Naive thymus-derived CD8-positive, alpha-beta T cell (primary cell): ENCODE results near the gene TNFRSF4. TPM values are rescaled to one million over a fixed set of nuclear protein-coding genes. Genes with fewer than 3 reads are reported as not detected.
"Not testable (repeated sequence)": the region's sequence is repeated elsewhere in the genome, so short reads cannot be mapped to it uniquely, and the experiment has no call there.

Experiments
- ATAC-seq, 2 donors: fragments of 150-1000 bp; cut with Tn5 transposase in 1 of 2; sonication (Bioruptor Pico), chemical (Tn5 transposase) in 1 of 2; 1 replicate in 1 of 2; 2 replicates in 1 of 2; pipeline ENCODE4 v1.10.0; 2021; ENCODE audit warnings: mild to moderate bottlenecking in 2 of 2, moderate library complexity in 2 of 2
- POLR2A ChIA-PET: fragments of 350-600 bp; sonication (Branson Sonifier 250); formaldehyde crosslinking; loops from one replicate; lab custom pipeline; 2021; ENCODE audit warnings: antibody characterized with exemption; lab: Charles Lee
- DNase-seq, 10 donors: peaks; one replicate each; pipeline versions ENCODE4 v3.0.0 to v3.0.0-alpha.2; 2020 to 2022
- H3K27ac Mint-ChIP-seq, 10 donors: one replicate each; pipeline ENCODE4 v1.8.0; 2020 to 2022; ENCODE audit warnings: mild to moderate bottlenecking in 10 of 10, mixed read lengths in 10 of 10, moderate library complexity in 4 of 10, inconsistent platforms in 1 of 10
- H3K27me3 Mint-ChIP-seq, 5 donors: one replicate each; pipeline ENCODE4 v1.8.0; 2021 to 2022; ENCODE audit warnings: mixed read lengths in 5 of 5
- H3K36me3 Mint-ChIP-seq, 3 donors: one replicate each; pipeline ENCODE4 v1.8.0; 2020 to 2022; ENCODE audit warnings: mixed read lengths in 3 of 3, mild to moderate bottlenecking in 2 of 3, inconsistent platforms in 1 of 3
- H3K4me1 Mint-ChIP-seq, 4 donors: one replicate each; pipeline ENCODE4 v1.8.0; 2021 to 2022; ENCODE audit warnings: mixed read lengths in 4 of 4
- H3K4me3 Mint-ChIP-seq, 10 donors: one replicate each; pipeline ENCODE4 v1.8.0; 2020 to 2022; ENCODE audit warnings: mild to moderate bottlenecking in 10 of 10, mixed read lengths in 10 of 10, moderate library complexity in 6 of 10, inconsistent platforms in 1 of 10
- H3K9me3 Mint-ChIP-seq, 9 donors: one replicate each; pipeline ENCODE4 v1.8.0; 2020 to 2022; ENCODE audit warnings: mixed read lengths in 9 of 9, mild to moderate bottlenecking in 3 of 9, inconsistent platforms in 1 of 9, moderate library complexity in 1 of 9
- polyA plus RNA-seq, 3 donors: library from polyadenylated mRNA; unstranded; fragments of 300-500 nt; fragmentation: Illumina TruSeq; gene quantifications; one replicate each; pipeline ENCODE4 v1.2.3, GENCODE V29; 2021
- total RNA-seq, 8 experiments: library from RNA in 2 of 8; stranded (reverse) in 2 of 8; gene quantifications; one replicate each; pipeline ENCODE4 v1.2.3 and lab custom pipeline; 2021 to 2026

TNFRSF4 gene
- total and polyA plus RNA-seq, 5 experiments from 2014 or later = 0.30 to 0.73 (median 0.44) TPM

DNA sequence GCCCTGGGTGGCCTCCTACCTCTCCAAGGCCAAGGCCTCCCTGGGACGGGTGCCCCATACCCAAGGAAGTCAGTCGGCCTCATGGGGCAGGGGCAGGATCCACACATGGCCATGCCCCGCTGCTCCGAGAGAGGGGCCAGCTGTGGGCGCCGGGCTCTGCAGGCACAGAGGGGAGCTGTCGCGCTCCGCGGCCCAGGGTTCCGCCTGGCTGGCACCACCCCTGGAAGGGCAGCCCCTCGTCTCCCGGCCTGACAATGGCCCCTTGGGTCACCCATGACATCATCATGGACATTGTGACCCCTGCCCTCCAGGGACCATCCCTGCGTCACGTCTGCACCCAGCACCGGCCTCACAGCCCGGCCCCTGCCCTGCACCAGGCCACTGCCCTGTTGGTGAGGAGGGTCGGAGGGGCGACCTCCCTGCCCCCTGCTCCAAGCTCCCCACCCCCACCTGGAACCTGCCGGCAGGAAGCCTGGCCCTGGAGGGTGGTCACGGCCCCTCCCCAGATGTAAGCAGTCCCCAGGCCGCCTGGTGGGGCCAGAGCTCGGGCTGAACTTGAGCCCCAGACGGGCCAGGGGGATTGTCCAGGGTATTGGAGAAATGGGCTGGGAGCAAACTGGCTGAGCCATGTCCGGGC is 34.5 kb downstream of the TNFRSF4 start:
- Mint-ChIP-seq H3K4me3 (no peak overlapping the region), H3K9me3 (no peaks in the 10 kb centered on the region), H3K27ac (peak overlapping the region in 1 of 10 donors; percentile 49), H3K4me1 (peaks cover 7 to 17% (median 13%) of the 10 kb centered on the region in 4 donors), H3K36me3 (no peaks in the 10 kb centered on the region), H3K27me3 (peaks cover 0 to 12% (median 4%) of the 10 kb centered on the region in 5 donors)
- POLR2A ChIA-PET = no interaction called here
- peak in 2 of 10 donors; percentile 4 to 62 for DNase-seq
- no peak for ATAC-seq

DNA sequence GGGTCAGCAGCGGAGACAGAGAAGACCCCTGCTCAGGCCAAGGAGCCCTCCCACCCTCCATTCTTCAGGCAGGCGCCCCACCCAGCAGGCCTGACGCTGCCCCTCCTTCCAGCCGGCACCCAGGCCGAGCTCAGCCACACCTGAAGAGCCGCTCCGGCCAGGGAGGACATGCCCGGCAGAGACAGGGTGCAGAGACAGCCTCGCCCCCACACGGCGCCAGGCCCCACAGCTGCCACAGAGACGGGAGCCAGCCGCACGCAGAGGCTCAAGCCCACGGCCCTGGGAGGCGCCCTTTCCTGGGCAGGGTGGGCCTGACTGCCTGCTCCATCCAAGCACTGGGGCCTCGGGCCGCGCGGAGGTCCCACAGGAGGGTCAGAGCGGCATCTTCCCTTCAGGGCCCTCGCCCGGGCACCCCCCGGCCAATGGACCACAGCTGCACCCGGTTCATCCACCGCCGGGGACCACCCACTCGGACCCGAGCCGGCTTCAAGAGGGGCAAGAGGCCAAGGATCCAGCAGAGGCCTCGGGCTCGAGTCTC is 35.1 kb downstream of the TNFRSF4 start:
- Mint-ChIP-seq H3K9me3 (no peaks in the 10 kb centered on the region), H3K4me1 (peaks cover 7 to 20% (median 15%) of the 10 kb centered on the region in 4 donors), H3K27ac (no peak overlapping the region), H3K4me3 (no peak overlapping the region), H3K27me3 (peaks cover 0 to 12% (median 4%) of the 10 kb centered on the region in 5 donors), H3K36me3 (no peaks in the 10 kb centered on the region)
- ATAC-seq (no peak), DNase-seq (peak in 2 of 10 donors; percentile 6 to 50)
- POLR2A ChIA-PET = no interaction called here

- ATAC-seq = no peak
- Mint-ChIP-seq H3K27me3 (peaks cover 0 to 10% (median 4%) of the 10 kb centered on the region in 5 donors), H3K36me3 (no peaks in the 10 kb centered on the region), H3K4me1 (peaks cover 7 to 25% (median 13%) of the 10 kb centered on the region in 4 donors), H3K9me3 (no peaks in the 10 kb centered on the region), H3K27ac (no peak overlapping the region), H3K4me3 (no peak overlapping the region)
- POLR2A ChIA-PET = no interaction called here
- peak in 1 of 10 donors; percentile 55 for DNase-seq
Observed at GRCh38 chr1:1177452-1178206, 36.3 kb downstream of the TNFRSF4 start.

DNA sequence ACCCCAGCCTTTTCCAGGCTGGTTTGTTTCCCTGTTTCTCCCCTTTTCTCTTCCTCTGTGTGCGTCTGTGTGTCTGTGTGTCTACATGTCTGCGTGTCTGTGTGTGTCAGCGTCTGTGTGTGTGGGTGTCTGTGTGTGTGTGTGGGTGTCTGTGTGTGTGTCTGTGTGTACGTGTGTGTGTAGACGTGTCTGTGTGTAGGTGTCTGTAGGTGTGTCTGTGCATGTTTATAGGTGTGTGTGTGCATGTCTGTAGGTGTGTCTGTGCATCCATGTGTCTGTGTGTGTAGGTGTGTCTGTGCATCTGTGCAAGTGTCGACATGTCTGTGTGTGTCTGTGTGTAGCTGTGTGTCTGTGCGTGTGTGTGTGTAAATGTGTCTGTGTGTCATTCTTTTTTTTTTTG is 37.0 kb downstream of the TNFRSF4 start:
- Mint-ChIP-seq H3K27ac (peak overlapping the region in 4 of 10 donors; percentile 8 to 69 (median 30)), H3K4me3 (no peak overlapping the region), H3K4me1 (peaks cover 7 to 25% (median 14%) of the 10 kb centered on the region in 4 donors), H3K9me3 (no peaks in the 10 kb centered on the region), H3K27me3 (peaks cover 0 to 10% (median 4%) of the 10 kb centered on the region in 5 donors), H3K36me3 (no peaks in the 10 kb centered on the region)
- POLR2A ChIA-PET = no interaction called here
- DNase-seq = peak in 1 of 10 donors; percentile 18
- ATAC-seq = no peak

DNA sequence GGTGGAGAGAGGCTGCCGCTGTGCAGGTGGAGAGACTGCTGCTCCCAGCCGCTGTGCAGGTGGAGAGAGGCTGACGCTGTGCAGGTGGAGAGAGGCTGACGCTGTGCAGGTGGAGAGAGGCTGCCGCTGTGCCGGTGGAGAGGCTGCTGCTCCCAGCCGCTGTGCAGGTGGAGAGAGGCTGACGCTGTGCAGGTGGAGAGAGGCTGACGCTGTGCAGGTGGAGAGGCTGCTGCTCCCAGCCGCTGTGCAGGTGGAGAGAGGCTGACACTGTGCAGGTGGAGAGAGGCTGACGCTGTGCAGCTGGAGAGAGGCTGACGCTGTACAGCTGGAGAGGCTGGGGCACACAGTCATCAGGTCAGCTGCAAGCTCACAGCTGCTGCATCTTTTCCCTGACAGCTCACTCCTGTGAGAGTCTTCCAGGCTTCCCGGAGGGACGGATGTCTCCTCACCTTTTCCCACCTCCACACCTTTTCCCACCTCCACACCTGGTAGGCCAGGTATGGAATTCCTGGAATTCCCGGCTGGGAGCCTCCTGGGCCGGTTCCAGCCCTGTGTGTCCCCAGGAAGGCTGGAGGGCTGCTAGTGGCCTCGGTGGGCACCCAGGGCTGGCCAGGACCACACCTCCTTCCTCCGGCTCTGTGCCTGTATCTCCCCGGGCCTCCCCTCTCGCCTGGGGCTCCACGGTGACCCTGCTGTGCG is 37.7 kb downstream of the TNFRSF4 start:
- Mint-ChIP-seq H3K4me1 (peaks cover 9 to 27% (median 14%) of the 10 kb centered on the region in 4 donors), H3K27ac (peak overlapping the region in 2 of 10 donors; percentile 7 to 18)
- peak in 1 of 10 donors; percentile 21 for DNase-seq
- not testable (repeated sequence) for H3K4me3 Mint-ChIP-seq, H3K36me3 Mint-ChIP-seq, ATAC-seq, H3K9me3 Mint-ChIP-seq, H3K27me3 Mint-ChIP-seq
- POLR2A ChIA-PET = interaction anchor here (1.0 kb wide), 1 partner anchor 131 kb away, joined by 4 read pairs; no protein-coding TSS in a partner anchor

DNA sequence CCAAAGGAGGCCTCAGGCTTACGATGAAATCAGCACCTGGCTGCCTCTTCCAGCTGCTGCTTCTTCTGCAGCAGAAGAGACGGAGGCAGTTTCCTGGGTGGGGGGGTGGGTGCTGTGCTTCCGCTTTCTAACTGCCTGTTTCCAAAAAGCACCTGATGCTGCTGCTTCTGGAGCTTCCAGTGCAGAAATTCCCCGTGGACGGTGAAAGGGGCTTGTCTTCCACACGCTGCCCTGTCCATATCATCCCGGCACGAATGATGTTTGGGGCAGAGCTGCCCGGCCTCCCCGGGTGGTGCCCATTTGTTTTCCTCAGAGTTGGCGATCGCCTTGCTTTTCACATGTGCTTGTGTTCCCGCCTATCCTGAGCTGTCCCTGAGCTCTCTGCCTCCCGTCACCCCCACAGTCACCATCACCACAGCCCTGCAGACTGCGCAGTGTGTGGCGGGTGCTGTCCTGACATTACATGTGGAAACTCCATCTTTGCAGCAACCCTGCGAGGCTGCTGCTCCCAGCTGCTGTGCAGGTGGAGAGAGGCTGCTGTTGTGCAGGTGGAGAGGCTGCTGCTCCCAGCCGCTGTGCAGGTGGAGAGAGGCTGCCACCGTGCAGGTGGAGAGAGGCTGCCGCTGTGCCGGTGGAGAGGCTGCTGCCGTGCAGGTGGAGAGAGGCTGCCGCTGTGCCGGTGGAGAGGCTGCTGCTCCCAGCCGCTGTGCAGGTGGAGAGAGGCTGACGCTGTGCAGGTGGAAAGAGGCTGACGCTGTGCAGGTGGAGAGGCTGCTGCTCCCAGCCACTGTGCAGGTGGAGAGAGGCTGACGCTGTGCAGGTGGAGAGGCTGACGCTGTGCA is 38.5 kb downstream of the TNFRSF4 start:
- H3K4me3 Mint-ChIP-seq = no peak overlapping the region
- ATAC-seq (no peak), DNase-seq (peak in 1 of 10 donors; percentile 53)
- no peaks in the 10 kb centered on the region for H3K36me3 Mint-ChIP-seq
- H3K27ac Mint-ChIP-seq = peak overlapping the region in 2 of 10 donors; percentile 45 to 57
- POLR2A ChIA-PET = interaction anchor here (1.0 kb wide), 1 partner anchor 132 kb away, joined by 4 read pairs; no protein-coding TSS in a partner anchor
- peaks cover 0 to 4% (median 2%) of the 10 kb centered on the region in 5 donors for H3K27me3 Mint-ChIP-seq
- H3K9me3 Mint-ChIP-seq = no peaks in the 10 kb centered on the region
- H3K4me1 Mint-ChIP-seq = peaks cover 8 to 26% (median 14%) of the 10 kb centered on the region in 4 donors

GRCh38 chr1:1173793-1174415 is 40.0 kb downstream of the TNFRSF4 start, which contains the start of gene TTLL10:
TTLL10 (plus strand) TSS chr1:1173880; CDS start chr1:1179216, 5,336 bp downstream.
- peak in 9 of 10 donors; percentile 27 to 88 (median 53) for DNase-seq
- no peaks in the 10 kb centered on the region for H3K9me3 Mint-ChIP-seq
- peaks cover 0 to 6% (median 4%) of the 10 kb centered on the region in 5 donors for H3K27me3 Mint-ChIP-seq
- POLR2A ChIA-PET = interaction anchor here (0.8 to 1.2 kb wide), 3 partner anchors 8 to 98 kb away, joined by 3 to 4 read pairs (median 3); no protein-coding TSS in a partner anchor
- peak; percentile 68 to 72 for ATAC-seq
- H3K27ac Mint-ChIP-seq = peak within 1 kb of the TSS in 7 of 10 donors; percentile 15 to 66 (median 36)
- no peaks in the 10 kb centered on the region for H3K36me3 Mint-ChIP-seq
- peaks cover 11 to 33% (median 20%) of the 10 kb centered on the region in 4 donors for H3K4me1 Mint-ChIP-seq
- peak within 1 kb of the TSS in 8 of 10 donors; percentile 10 to 66 (median 34) for H3K4me3 Mint-ChIP-seq

DNA sequence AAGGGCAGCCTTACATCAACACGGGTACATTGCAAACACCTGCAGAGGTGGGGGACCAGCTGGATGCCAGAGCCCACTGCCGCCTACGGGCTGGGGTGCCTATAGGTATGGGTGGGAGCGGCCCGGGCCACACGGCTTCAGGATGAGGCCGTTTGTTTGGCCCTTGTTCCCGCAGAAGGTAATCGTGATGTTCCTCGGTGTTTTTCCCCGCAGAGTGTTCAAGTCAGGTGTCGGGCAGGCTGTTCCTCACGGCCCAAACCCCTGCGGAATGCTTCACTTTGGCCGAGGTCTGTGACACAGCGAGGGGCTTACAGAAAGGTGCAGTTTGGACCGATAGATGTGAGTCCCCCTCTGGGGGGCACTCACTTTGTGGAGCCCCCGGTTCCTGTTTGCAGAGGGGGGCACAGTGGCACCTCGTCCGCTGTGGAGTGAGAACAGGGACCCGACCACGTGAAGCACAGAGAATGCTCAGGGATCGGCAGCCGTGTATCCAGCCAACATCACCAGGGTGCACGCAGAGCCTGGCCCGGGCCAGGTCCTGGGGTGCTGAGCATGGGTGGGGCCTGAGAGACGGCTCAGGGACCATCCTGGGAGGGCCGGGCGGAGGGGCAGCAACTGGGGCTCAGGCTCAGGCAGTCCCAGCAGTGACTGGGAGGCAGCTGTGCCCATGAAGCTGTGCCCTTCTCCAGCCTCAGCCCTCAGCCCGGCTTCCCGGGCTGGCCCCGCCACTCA is 40.7 kb downstream of the TNFRSF4 start:
- Mint-ChIP-seq H3K36me3 (no peaks in the 10 kb centered on the region), H3K27me3 (peaks cover 0 to 6% (median 4%) of the 10 kb centered on the region in 5 donors), H3K27ac (peak overlapping the region in 3 of 10 donors; percentile 15 to 53 (median 28)), H3K9me3 (no peaks in the 10 kb centered on the region), H3K4me3 (peak overlapping the region in 7 of 10 donors; percentile 10 to 64 (median 38)), H3K4me1 (peaks cover 11 to 33% (median 20%) of the 10 kb centered on the region in 4 donors)
- no peak for ATAC-seq
- DNase-seq = peak in 1 of 10 donors; percentile 37
- POLR2A ChIA-PET = interaction anchor here (0.8 to 2.4 kb wide), 4 partner anchors 8 to 99 kb away, joined by 3 to 11 read pairs (median 4); no protein-coding TSS in a partner anchor

GRCh38 chr1:1171546-1172340 is 42.2 kb downstream of the TNFRSF4 start:
- DNase-seq (peak; percentile 5 to 75 (median 52)), ATAC-seq (peak; percentile 69 to 72)
- Mint-ChIP-seq H3K27me3 (peaks cover 0 to 6% (median under 1%) of the 10 kb centered on the region in 5 donors), H3K36me3 (no peaks in the 10 kb centered on the region), H3K4me3 (peak overlapping the region; percentile 12 to 81 (median 62)), H3K9me3 (no peaks in the 10 kb centered on the region), H3K27ac (peak overlapping the region in 8 of 10 donors; percentile 56 to 97 (median 74)), H3K4me1 (peaks cover 7 to 33% (median 18%) of the 10 kb centered on the region in 4 donors)
- POLR2A ChIA-PET = interaction anchor here (1.3 to 2.4 kb wide), 2 partner anchors 10 to 13 kb away, joined by 5 to 11 read pairs; no protein-coding TSS in a partner anchor
